H1 (cell line): ENCODE measurements around the gene ZSWIM6. TPM values are rescaled to one million over a fixed set of nuclear protein-coding genes. Genes with fewer than 3 reads are reported as not detected.

ENCODE experiments used
- CTCF ChIA-PET: fragments of 300-600 bp; sonication (Branson Sonifier 250); formaldehyde crosslinking; loops from one replicate; lab custom pipeline; 2021; ENCODE audit not compliant: partially characterized antibody; lab: Charles Lee
- POLR2A ChIA-PET: fragments of 300-600 bp; sonication (Branson Sonifier 250); formaldehyde crosslinking; loops from one replicate; lab custom pipeline; 2021; ENCODE audit warnings: inconsistent platforms; ENCODE audit not compliant: partially characterized antibody; lab: Charles Lee
- DNase-seq, 2 experiments: peaks; one replicate each; pipeline versions ENCODE4 v3.0.0 to v3.0.0-alpha.2; 2010 to 2022; ENCODE audit warnings: low spot score in 2 of 2, low read depth in 1 of 2, mixed read lengths in 1 of 2
- FAIRE-seq: peaks from 2 replicates; lab custom pipeline; 2011; peaks lifted over from hg19 to GRCh38; lab: Jason Lieb, UNC
- H2AFZ ChIP-seq: 2 replicates; pipeline ENCODE4 v1.8.1; 2012; ENCODE audit warnings: low read length, inconsistent platforms
- H2AK5ac ChIP-seq: 2 replicates; pipeline ENCODE4 v1.6.1; 2013; ENCODE audit warnings: low read depth, low read length
- H2BK120ac ChIP-seq: replicated peaks from 2 replicates; pipeline ENCODE3; 2013; ENCODE audit warnings: low read depth, low read length, inconsistent platforms
- H2BK12ac ChIP-seq: 2 replicates; pipeline ENCODE4 v1.6.1; 2013; ENCODE audit warnings: low read depth, low read length
- H2BK15ac ChIP-seq: 2 replicates; pipeline ENCODE4 v1.6.1; 2013; ENCODE audit warnings: low read length
- H2BK20ac ChIP-seq: 2 replicates; pipeline ENCODE4 v1.6.1; 2013; ENCODE audit warnings: low read length
- H2BK5ac ChIP-seq: 2 replicates; pipeline ENCODE4 v1.6.1; 2013; ENCODE audit warnings: low read depth, low read length
- H3K14ac ChIP-seq: 2 replicates; pipeline ENCODE4 v1.6.1; 2013; ENCODE audit warnings: inconsistent platforms; ENCODE audit not compliant: insufficient read length
- H3K18ac ChIP-seq: 2 replicates; pipeline ENCODE4 v1.6.1; 2013; ENCODE audit warnings: low read length; ENCODE audit errors: extremely low read depth
- H3K23ac ChIP-seq: 2 replicates; pipeline ENCODE4 v1.6.1; 2013; ENCODE audit warnings: inconsistent platforms; ENCODE audit not compliant: insufficient read length
- H3K23me2 ChIP-seq: 2 replicates; pipeline ENCODE4 v1.6.1; 2013; ENCODE audit warnings: low read depth, low read length
- H3K27ac ChIP-seq: 2 replicates; pipeline ENCODE4 v1.6.1; 2011; ENCODE audit warnings: low read depth, low read length, inconsistent platforms
- H3K27me3 ChIP-seq, 4 experiments: replicated peaks in 1 of 4; 1 replicate in 1 of 4; 2 replicates in 3 of 4; pipeline versions ENCODE4 v1.6.1 to v1.8.1; 2011 to 2013; ENCODE audit warnings: low read length in 3 of 4, mild to moderate bottlenecking in 3 of 4, inconsistent platforms in 2 of 4, mixed read lengths in 2 of 4, moderate library complexity in 1 of 4; ENCODE audit not compliant: control insufficient read depth in 3 of 4, insufficient read depth in 3 of 4; ENCODE audit errors: extremely low read depth in 1 of 4
- H3K36me3 ChIP-seq, 4 experiments: 2 replicates each; pipeline versions ENCODE4 v1.6.1 to v1.8.1; 2011 to 2013; ENCODE audit warnings: mild to moderate bottlenecking in 4 of 4, low read length in 3 of 4, moderate library complexity in 2 of 4, control low read depth in 1 of 4, inconsistent platforms in 1 of 4; ENCODE audit not compliant: insufficient read depth in 4 of 4, control insufficient read depth in 2 of 4
- H3K4ac ChIP-seq: replicated peaks from 2 replicates; pipeline ENCODE3; 2013; ENCODE audit warnings: low read length, low read depth, mixed read lengths, inconsistent platforms; ENCODE audit not compliant: insufficient read length
- H3K4me1 ChIP-seq, 4 experiments: replicated peaks in 1 of 4; 1 replicate in 1 of 4; 2 replicates in 3 of 4; pipeline versions ENCODE4 v1.6.1 to v1.8.1; 2011 to 2013; ENCODE audit warnings: low read length in 3 of 4, inconsistent platforms in 2 of 4, mixed read lengths in 1 of 4; ENCODE audit not compliant: insufficient read depth in 4 of 4, control insufficient read depth in 3 of 4
- H3K4me2 ChIP-seq, 2 experiments: 2 replicates each; pipeline versions ENCODE4 v1.6.1 to v1.8.1; 2011 to 2013; ENCODE audit warnings: low read depth in 2 of 2, low read length in 2 of 2, control low read depth in 1 of 2, inconsistent platforms in 1 of 2, mild to moderate bottlenecking in 1 of 2; ENCODE audit not compliant: insufficient read depth in 1 of 2
- H3K4me3 ChIP-seq, 4 experiments: fragments of 200-600, 300-600 bp in 1 of 4; sonication (generic), shearing (Covaris generic), sonication (Bioruptor Twin) in 1 of 4; 2 replicates each; pipeline versions ENCODE4 v1.5.1 to v1.8.1; 2011 to 2016; ENCODE audit warnings: low read length in 4 of 4, low read depth in 3 of 4, control low read depth in 2 of 4, inconsistent platforms in 2 of 4, mild to moderate bottlenecking in 2 of 4, mixed read lengths in 1 of 4, moderate library complexity in 1 of 4; ENCODE audit not compliant: insufficient read depth in 2 of 4; ENCODE audit errors: extremely low read depth in 1 of 4
- H3K56ac ChIP-seq: replicated peaks from 2 replicates; pipeline ENCODE3; 2013; ENCODE audit warnings: low read depth, mild to moderate bottlenecking, mixed read lengths, low read length, inconsistent platforms; ENCODE audit not compliant: insufficient read length
- H3K79me1 ChIP-seq: 2 replicates; pipeline ENCODE4 v1.6.1; 2013; ENCODE audit warnings: low read depth, low read length, control low read depth
- H3K79me2 ChIP-seq, 2 experiments: 2 replicates each; pipeline versions ENCODE4 v1.6.1 to v1.8.1; 2012 to 2013; ENCODE audit warnings: low read length in 2 of 2, mild to moderate bottlenecking in 2 of 2, inconsistent platforms in 1 of 2; ENCODE audit not compliant: insufficient read depth in 2 of 2, control insufficient read depth in 1 of 2
- H3K9ac ChIP-seq, 4 experiments: replicated peaks in 1 of 4; 1 replicate in 1 of 4; 2 replicates in 3 of 4; pipeline versions ENCODE4 v1.6.1 to v1.8.1; 2011 to 2013; ENCODE audit warnings: low read depth in 3 of 4, low read length in 3 of 4, control low read depth in 2 of 4, mild to moderate bottlenecking in 2 of 4, moderate library complexity in 2 of 4, inconsistent platforms in 1 of 4; ENCODE audit errors: extremely low read depth in 1 of 4
- H3K9me3 ChIP-seq, 2 experiments: 2 replicates each; pipeline versions ENCODE4 v1.6.1 to v1.8.1; 2012 to 2013; ENCODE audit warnings: mild to moderate bottlenecking in 2 of 2, moderate library complexity in 2 of 2, control low read depth in 1 of 2, inconsistent platforms in 1 of 2, low read depth in 1 of 2, low read length in 1 of 2, mixed read lengths in 1 of 2; ENCODE audit not compliant: insufficient read depth in 2 of 2
- H4K20me1 ChIP-seq, 2 experiments: replicated peaks in 1 of 2; 2 replicates each; pipeline versions ENCODE3 to v1.8.1; 2011 to 2013; ENCODE audit warnings: inconsistent platforms in 2 of 2, low read length in 2 of 2, mild to moderate bottlenecking in 1 of 2; ENCODE audit not compliant: insufficient read depth in 2 of 2, control insufficient read depth in 1 of 2
- H4K5ac ChIP-seq: 2 replicates; pipeline ENCODE4 v1.6.1; 2013; ENCODE audit warnings: low read length, low read depth, mixed read lengths, inconsistent platforms; ENCODE audit not compliant: insufficient read length
- H4K8ac ChIP-seq: 2 replicates; pipeline ENCODE4 v1.8.0; 2013; ENCODE audit warnings: mild to moderate bottlenecking, moderate library complexity, low read length, inconsistent platforms; ENCODE audit not compliant: insufficient read depth; ENCODE audit errors: extremely low read depth
- H4K91ac ChIP-seq: replicated peaks from 2 replicates; pipeline ENCODE3; 2013; ENCODE audit warnings: low read length, mixed read lengths, inconsistent platforms; ENCODE audit not compliant: insufficient read length
- BCL11A ChIP-seq, 2 experiments: IDR thresholded peaks; one replicate each; pipeline ENCODE4 v1.6.1; 2011; ENCODE audit warnings: low read depth in 2 of 2, low read length in 2 of 2, mild to moderate bottlenecking in 2 of 2
- CBX8 ChIP-seq: fragments of 300-800, 300-1000 bp; sonication (generic); IDR thresholded peaks from 2 replicates; pipeline ENCODE4 v1.7.1; 2016; ENCODE audit warnings: low read depth, low read length, borderline replicate concordance
- CHD1 ChIP-seq: IDR thresholded peaks from 2 replicates; pipeline ENCODE4 v1.6.1; 2012; ENCODE audit warnings: low read depth, low read length, improper control_type of control experiment
- CHD2 ChIP-seq: IDR thresholded peaks from 2 replicates; pipeline ENCODE4 v1.6.1; 2012; ENCODE audit warnings: low read length, improper control_type of control experiment
- JUN ChIP-seq: IDR thresholded peaks from 2 replicates; pipeline ENCODE4 v1.6.1; 2011; ENCODE audit warnings: low read depth, mild to moderate bottlenecking, improper control_type of control experiment, low read length
- MAFK ChIP-seq: IDR thresholded peaks from 2 replicates; pipeline ENCODE4 v1.6.1; 2012; ENCODE audit warnings: low read depth, mild to moderate bottlenecking, improper control_type of control experiment, low read length
- POLR2A ChIP-seq, 2 experiments: IDR thresholded peaks; 1 replicate in 1 of 2; 2 replicates in 1 of 2; pipeline ENCODE4 v1.6.1; 2011; ENCODE audit warnings: low read depth in 2 of 2, low read length in 2 of 2, mild to moderate bottlenecking in 2 of 2; ENCODE audit errors: control extremely low read depth in 1 of 2
- SRF ChIP-seq: IDR thresholded peaks from 2 replicates; pipeline ENCODE4 v1.6.1; 2011; ENCODE audit warnings: mild to moderate bottlenecking, low read depth, low read length, moderate library complexity
- WGBS, 2 experiments: shearing (Covaris generic) in 1 of 2; methylation state at CpG; one replicate each; pipeline versions ENCODE4 v1.1.6 to v1.1.7; 2013 to 2015; ENCODE audit warnings: low lambda C conversion rate in 2 of 2, mixed read lengths in 2 of 2, inconsistent platforms in 1 of 2, low coverage in 1 of 2, missing lambda C conversion rate in 1 of 2; ENCODE audit not compliant: insufficient replicate concordance in 2 of 2, insufficient coverage in 1 of 2, insufficient read length in 1 of 2; ENCODE audit errors: extremely low coverage in 1 of 2, missing lambda C conversion rate in 1 of 2; 5-methylcytosine and 5-hydroxymethylcytosine counted together
- polyA plus RNA-seq, 7 experiments: library from polyadenylated mRNA; depleted of rRNA in 3 of 7; stranded (reverse) in 5 of 7; unstranded in 2 of 7; fragments of >200 nt in 5 of 7; fragments of 200-250 nt in 2 of 7; gene quantifications; 1 replicate in 5 of 7; 2 replicates in 1 of 7; 4 replicates in 1 of 7; pipeline versions ENCODE4 v1.2.1 to v1.2.3, GENCODE V29; 2011 to 2013; ENCODE audit warnings: missing spikeins in 2 of 7, mixed read lengths in 2 of 7
- total RNA-seq: library from RNA; stranded (reverse); fragmentation: NEBNext Ultra II Directional; extraction: Animal tissue kit (Norgen Biotek cat#: 25700); gene quantifications from 2 replicates; pipeline ENCODE4 v1.2.1, GENCODE V29; 2021

Gene ZSWIM6
- total and polyA plus RNA-seq, 2 of the 8 experiments (the other 6 are each of a cell fraction or from before 2014, with no cell fraction given): 7.9 to 12.4 TPM

GRCh38 chr5:61525512-61526206 is 193.6 kb downstream of the ZSWIM6 start:
- H4K20me1 ChIP-seq: peaks cover 0 to 2% of the 10 kb centered on the region in 2 experiments
- FAIRE-seq (no peak), DNase-seq (no peak)
- H3K27me3 ChIP-seq: no peaks in the 10 kb centered on the region
- CTCF ChIA-PET: interaction anchor here (0.5 to 1.3 kb wide), 3 partner anchors 57 to 470 kb away, joined by 3 read pairs; no protein-coding TSS in a partner anchor
- no peak overlapping the region for H3K18ac ChIP-seq
- no peak overlapping the region for H3K4ac ChIP-seq
- H3K4me1 ChIP-seq: peaks cover 0 to 2% (median 0%) of the 10 kb centered on the region in 4 experiments; a peak in 1 of 7 replicates
- no peaks in the 10 kb centered on the region for H3K79me2 ChIP-seq
- H4K8ac ChIP-seq: no peak overlapping the region
- H2AK5ac ChIP-seq: no peak overlapping the region
- H4K91ac ChIP-seq: no peak overlapping the region
- no peak overlapping the region for H2BK20ac ChIP-seq
- H2BK12ac ChIP-seq: no peak overlapping the region
- no peak overlapping the region for H3K14ac ChIP-seq
- H3K79me1 ChIP-seq: no peaks in the 10 kb centered on the region; the same call in 1 of the 2 replicates
- POLR2A ChIA-PET: no interaction called here
- no peak overlapping the region for H3K4me2 ChIP-seq
- WGBS, 2 experiments: 89% methylated on average over 12 of the region's 12 CpGs; no CpG with 5 or more reads in 1 of the 2 experiments
- no peak overlapping the region for H2BK120ac ChIP-seq
- no peak overlapping the region for H3K27ac ChIP-seq
- no peak overlapping the region for H3K4me3 ChIP-seq
- no peak overlapping the region for H3K9ac ChIP-seq
- no peak overlapping the region for H2AFZ ChIP-seq
- no peaks in the 10 kb centered on the region; a peak in 1 of 8 replicates for H3K36me3 ChIP-seq
- H2BK5ac ChIP-seq: no peak overlapping the region
- H3K23me2 ChIP-seq: no peaks in the 10 kb centered on the region
- TF ChIP-seq BCL11A (IDR thresholded peaks at IDR 0.05; ENCODE audit: low read depth in 2 of 2, low read length in 2 of 2) (no peak), CHD1 (no peak), CHD2 (no peak), CBX8 (no peak), POLR2A (IDR thresholded peaks at IDR 0.05; ENCODE audit: control extremely low read depth in 1 of 2, low read depth in 2 of 2, low read length in 2 of 2) (no peak), MAFK (no peak), SRF (no peak), JUN (no peak)
- TF ChIP-seq, all 59 proteins: peak for 0
- no peak overlapping the region for H2BK15ac ChIP-seq
- H4K5ac ChIP-seq: no peak overlapping the region
- no peak overlapping the region for H3K23ac ChIP-seq
- H3K56ac ChIP-seq: no peak overlapping the region
- no peaks in the 10 kb centered on the region for H3K9me3 ChIP-seq
